Natural killer cell treated with Interleukin-12 subunit alpha and Interleukin-12 subunit beta and Interleukin-15 and Interleukin-18, amount 100 ng/mL, for 72 hours (primary cell): Measurements from ENCODE around the gene EXOC4. TPM values are rescaled to one million over a fixed set of nuclear protein-coding genes. Genes with fewer than 3 reads are reported as not detected.

Source experiments
- ATAC-seq, 2 donors: fragments of 150-1000 bp; cut with Tn5 transposase in 1 of 2; sonication (Bioruptor Pico), chemical (Tn5 transposase) in 1 of 2; 2 replicates each; pipeline ENCODE4 v1.10.0; 2021
- DNase-seq: peaks from one replicate; pipeline ENCODE4 v3.0.0; 2022; ENCODE audit warnings: low spot score
- H3K27ac Mint-ChIP-seq, 2 donors: 1 replicate in 1 of 2; 2 replicates in 1 of 2; pipeline ENCODE4 v1.8.0; 2022; ENCODE audit warnings: mixed read lengths in 2 of 2, mild to moderate bottlenecking in 1 of 2, moderate library complexity in 1 of 2
- H3K27me3 Mint-ChIP-seq, 2 donors: 1 replicate in 1 of 2; 2 replicates in 1 of 2; pipeline ENCODE4 v1.8.0; 2022; ENCODE audit warnings: mixed read lengths in 2 of 2
- H3K36me3 Mint-ChIP-seq: one replicate; pipeline ENCODE4 v1.8.0; 2022; ENCODE audit warnings: mixed read lengths
- H3K4me1 Mint-ChIP-seq, 2 donors: 1 replicate in 1 of 2; 2 replicates in 1 of 2; pipeline ENCODE4 v1.8.0; 2022; ENCODE audit warnings: low read depth in 2 of 2, mixed read lengths in 2 of 2, mild to moderate bottlenecking in 1 of 2
- H3K4me3 Mint-ChIP-seq: one replicate; pipeline ENCODE4 v1.8.0; 2022; ENCODE audit warnings: mixed read lengths
- H3K9me3 Mint-ChIP-seq: 2 replicates; pipeline ENCODE4 v1.8.0; 2022; ENCODE audit warnings: mixed read lengths
- total RNA-seq, 2 donors: library from RNA; stranded (reverse); gene quantifications; one replicate each; pipeline ENCODE4 v1.2.3, GENCODE V29; 2022

Gene EXOC4
- total RNA-seq, 2 donors from 2014 or later: 78.5 to 107 TPM

GRCh38 chr7:133911724-133912123 lies 658.8 kb downstream of the EXOC4 start:
- H3K9me3 Mint-ChIP-seq: no peaks in the 10 kb centered on the region
- H3K4me1 Mint-ChIP-seq: peaks cover 3 to 6% of the 10 kb centered on the region in 2 donors
- H3K4me3 Mint-ChIP-seq: no peak overlapping the region
- H3K27ac Mint-ChIP-seq: no peak overlapping the region
- H3K27me3 Mint-ChIP-seq: no peaks in the 10 kb centered on the region
- ATAC-seq: peak in 1 of 2 donors; percentile 67
- H3K36me3 Mint-ChIP-seq: no peaks in the 10 kb centered on the region
- no peak for DNase-seq

GRCh38 chr7:133912916-133913697 lies 660.2 kb downstream of the EXOC4 start:
- Mint-ChIP-seq H3K36me3 (no peaks in the 10 kb centered on the region), H3K27me3 (no peaks in the 10 kb centered on the region), H3K4me3 (no peak overlapping the region), H3K9me3 (no peaks in the 10 kb centered on the region), H3K4me1 (peaks cover 3 to 6% of the 10 kb centered on the region in 2 donors), H3K27ac (no peak overlapping the region)
- DNase-seq (no peak), ATAC-seq (peak in 1 of 2 donors; percentile 54)

GRCh38 chr7:133916621-133917020 lies 663.7 kb downstream of the EXOC4 start:
- Mint-ChIP-seq H3K27ac (no peak overlapping the region), H3K36me3 (peaks cover 21% of the 10 kb centered on the region), H3K27me3 (no peaks in the 10 kb centered on the region), H3K4me1 (peaks cover 4 to 11% of the 10 kb centered on the region in 2 donors), H3K9me3 (peaks cover 2% of the 10 kb centered on the region), H3K4me3 (no peak overlapping the region)
- ATAC-seq (no peak), DNase-seq (no peak)

GRCh38 chr7:133919810-133920209 lies 666.9 kb downstream of the EXOC4 start:
- H3K36me3 Mint-ChIP-seq: peaks cover 28% of the 10 kb centered on the region
- no peak for DNase-seq
- no peak overlapping the region for H3K27ac Mint-ChIP-seq
- no peaks in the 10 kb centered on the region for H3K27me3 Mint-ChIP-seq
- peaks cover 4 to 5% of the 10 kb centered on the region in 2 donors for H3K4me1 Mint-ChIP-seq
- H3K9me3 Mint-ChIP-seq: peaks cover 5% of the 10 kb centered on the region
- no peak overlapping the region for H3K4me3 Mint-ChIP-seq
- ATAC-seq: no peak

DNA sequence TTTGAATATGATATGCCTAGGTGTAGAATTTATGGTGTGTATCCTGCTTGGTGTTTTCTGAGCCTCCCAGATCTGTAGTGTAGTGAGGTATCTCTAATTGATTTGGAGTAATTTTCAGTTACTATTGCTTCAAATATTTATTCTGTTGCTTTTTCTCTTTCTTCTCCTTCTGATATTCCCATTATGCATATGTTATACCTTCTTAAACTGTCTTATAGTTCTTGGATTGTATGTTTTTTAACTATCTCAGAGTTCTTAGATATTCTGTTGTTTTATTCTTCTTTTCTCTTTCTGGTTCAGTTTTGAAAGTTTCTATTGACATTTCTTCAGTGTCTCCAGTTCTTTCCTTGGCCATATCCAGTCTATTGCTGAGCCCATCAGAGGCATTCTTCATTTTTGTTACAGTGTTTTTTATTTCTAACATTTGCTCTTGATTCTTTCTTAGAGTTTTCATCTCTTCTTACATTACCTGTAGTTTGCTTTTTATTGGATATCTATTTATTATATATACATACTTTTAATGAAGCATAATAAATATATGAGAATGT lies 668.8 kb downstream of the EXOC4 start:
- no peak for ATAC-seq
- Mint-ChIP-seq H3K27ac (no peak overlapping the region), H3K9me3 (peaks cover 5% of the 10 kb centered on the region), H3K36me3 (peaks cover 28% of the 10 kb centered on the region), H3K27me3 (no peaks in the 10 kb centered on the region), H3K4me1 (peaks cover 4 to 5% of the 10 kb centered on the region in 2 donors), H3K4me3 (no peak overlapping the region)
- DNase-seq: no peak

- DNase-seq: no peak
- Mint-ChIP-seq H3K9me3 (peaks cover 5% of the 10 kb centered on the region), H3K4me3 (no peak overlapping the region), H3K27me3 (no peaks in the 10 kb centered on the region), H3K4me1 (peaks cover 4 to 7% of the 10 kb centered on the region in 2 donors), H3K27ac (no peak overlapping the region), H3K36me3 (peaks cover 26% of the 10 kb centered on the region)
- ATAC-seq: no peak
These were observed 671.1 kb downstream of the EXOC4 start for GRCh38 chr7:133923974-133924373.

DNA sequence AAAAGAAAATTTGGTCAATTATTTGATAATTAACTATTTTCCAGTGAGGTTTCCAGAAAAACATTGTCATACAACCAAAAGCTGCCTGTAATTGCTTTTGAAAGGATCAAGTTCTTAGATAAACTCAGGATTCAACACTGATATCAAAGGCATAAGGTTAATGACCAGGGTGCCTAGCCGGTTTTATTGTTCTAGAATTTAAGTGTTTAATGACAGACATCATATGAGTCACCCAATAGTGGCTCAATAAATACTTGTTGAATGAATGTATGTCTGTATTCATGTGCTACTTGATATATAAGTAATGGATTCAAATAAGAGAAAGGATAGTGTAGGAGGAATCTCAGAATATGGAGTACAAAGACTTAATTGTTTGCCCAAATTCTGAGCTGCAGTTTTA lies 678.2 kb downstream of the EXOC4 start:
- no peaks in the 10 kb centered on the region for H3K27me3 Mint-ChIP-seq
- DNase-seq (no peak), ATAC-seq (no peak)
- H3K4me1 Mint-ChIP-seq: peaks cover 0 to 3% of the 10 kb centered on the region in 2 donors
- no peak overlapping the region for H3K4me3 Mint-ChIP-seq
- no peaks in the 10 kb centered on the region for H3K36me3 Mint-ChIP-seq
- no peak overlapping the region for H3K27ac Mint-ChIP-seq
- H3K9me3 Mint-ChIP-seq: no peaks in the 10 kb centered on the region

DNA sequence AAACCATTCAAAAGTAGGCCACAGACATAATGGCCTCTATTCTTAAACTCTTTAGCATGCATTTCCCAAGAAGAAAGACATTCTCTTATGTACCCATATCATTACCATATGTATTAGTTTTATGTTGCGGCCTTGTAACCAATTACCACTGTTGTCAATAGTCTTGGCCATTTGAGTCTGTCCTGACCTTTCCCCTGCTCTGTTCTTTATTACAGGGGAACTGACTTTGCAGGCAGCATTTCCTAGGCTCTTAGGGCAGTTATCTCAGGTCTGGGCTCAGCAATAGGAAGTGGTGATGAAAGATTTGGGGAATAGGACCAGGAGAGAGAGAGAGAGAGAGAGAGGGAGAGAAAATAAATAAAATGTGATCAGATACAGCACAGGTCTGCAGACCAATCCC lies 679.7 kb downstream of the EXOC4 start:
- Mint-ChIP-seq H3K36me3 (no peaks in the 10 kb centered on the region), H3K9me3 (no peaks in the 10 kb centered on the region), H3K27ac (no peak overlapping the region), H3K4me1 (peaks cover 0 to 3% of the 10 kb centered on the region in 2 donors), H3K27me3 (no peaks in the 10 kb centered on the region), H3K4me3 (no peak overlapping the region)
- ATAC-seq (no peak), DNase-seq (no peak)

- no peaks in the 10 kb centered on the region for H3K27me3 Mint-ChIP-seq
- H3K4me1 Mint-ChIP-seq: no peaks in the 10 kb centered on the region
- ATAC-seq (no peak), DNase-seq (no peak)
- H3K36me3 Mint-ChIP-seq: peaks cover 4% of the 10 kb centered on the region
- no peaks in the 10 kb centered on the region for H3K9me3 Mint-ChIP-seq
- H3K27ac Mint-ChIP-seq: no peak overlapping the region
- H3K4me3 Mint-ChIP-seq: no peak overlapping the region
These were observed 681.5 kb downstream of the EXOC4 start for GRCh38 chr7:133934262-133934976.

DNA sequence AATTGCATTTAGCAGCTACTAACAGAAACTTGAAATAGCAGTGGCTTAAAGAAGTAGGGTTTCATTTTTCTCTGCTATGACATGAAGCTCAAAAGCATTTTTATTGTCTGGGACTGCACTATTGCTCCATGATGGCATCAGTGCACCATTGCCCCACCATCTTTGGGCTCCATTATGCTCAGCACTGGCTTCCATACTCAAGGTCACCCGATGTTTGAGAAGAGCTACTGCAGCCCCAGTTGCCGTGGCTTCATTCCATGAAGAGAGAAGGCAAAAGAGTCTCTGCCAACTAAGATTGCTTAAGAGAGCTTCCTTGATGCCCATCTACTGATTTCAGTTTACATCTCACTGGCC lies 682.1 kb downstream of the EXOC4 start:
- DNase-seq: no peak
- H3K9me3 Mint-ChIP-seq: no peaks in the 10 kb centered on the region
- H3K4me3 Mint-ChIP-seq: no peak overlapping the region
- ATAC-seq: no peak
- H3K36me3 Mint-ChIP-seq: peaks cover 4% of the 10 kb centered on the region
- no peaks in the 10 kb centered on the region for H3K4me1 Mint-ChIP-seq
- H3K27me3 Mint-ChIP-seq: no peaks in the 10 kb centered on the region
- no peak overlapping the region for H3K27ac Mint-ChIP-seq

DNA sequence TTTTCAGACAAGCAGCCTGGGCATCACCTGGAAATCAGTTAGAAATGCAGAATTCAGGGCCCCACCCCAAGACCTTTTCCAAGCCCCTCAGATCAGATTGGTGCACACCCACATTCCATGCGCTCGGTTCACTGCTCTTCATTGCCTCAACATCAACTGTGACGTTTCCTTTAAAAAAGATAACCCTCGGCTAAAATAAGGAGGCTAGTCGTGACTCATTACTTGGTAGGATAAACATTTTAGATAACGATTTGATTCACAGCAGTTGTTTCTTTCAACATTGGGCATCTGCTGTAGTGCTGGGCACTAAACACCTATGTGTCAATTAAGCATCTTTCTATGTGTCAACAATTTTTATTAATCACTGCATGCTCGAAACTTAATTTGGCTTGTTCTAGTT lies 683.2 kb downstream of the EXOC4 start:
- H3K27me3 Mint-ChIP-seq: no peaks in the 10 kb centered on the region
- no peaks in the 10 kb centered on the region for H3K9me3 Mint-ChIP-seq
- H3K36me3 Mint-ChIP-seq: peaks cover 4% of the 10 kb centered on the region
- H3K4me1 Mint-ChIP-seq: no peaks in the 10 kb centered on the region
- ATAC-seq: no peak
- H3K4me3 Mint-ChIP-seq: no peak overlapping the region
- no peak overlapping the region for H3K27ac Mint-ChIP-seq
- no peak for DNase-seq

DNA sequence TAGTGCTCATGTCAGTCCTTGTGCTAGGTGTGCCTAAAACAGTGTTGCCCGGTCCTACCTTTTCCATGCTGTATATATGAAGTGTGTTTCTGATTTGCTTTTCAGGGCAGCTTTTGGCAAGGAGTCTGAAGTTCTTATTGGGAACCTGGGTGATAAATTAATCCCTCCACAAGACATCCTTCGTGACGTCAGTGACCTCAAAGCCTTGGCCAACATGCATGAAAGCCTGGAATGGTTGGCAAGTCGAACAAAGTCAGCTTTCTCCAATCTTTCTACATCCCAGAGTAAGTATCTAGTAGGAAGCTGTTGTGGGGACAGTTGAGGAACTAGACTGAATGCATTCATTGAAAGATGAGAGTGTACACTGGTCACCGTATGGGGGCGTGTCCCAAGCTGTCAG lies 684.9 kb downstream of the EXOC4 start:
- H3K27me3 Mint-ChIP-seq: no peaks in the 10 kb centered on the region
- no peaks in the 10 kb centered on the region for H3K9me3 Mint-ChIP-seq
- no peak overlapping the region for H3K4me3 Mint-ChIP-seq
- no peak for ATAC-seq
- DNase-seq: no peak
- H3K36me3 Mint-ChIP-seq: peaks cover 4% of the 10 kb centered on the region
- H3K27ac Mint-ChIP-seq: no peak overlapping the region
- H3K4me1 Mint-ChIP-seq: no peaks in the 10 kb centered on the region

DNA sequence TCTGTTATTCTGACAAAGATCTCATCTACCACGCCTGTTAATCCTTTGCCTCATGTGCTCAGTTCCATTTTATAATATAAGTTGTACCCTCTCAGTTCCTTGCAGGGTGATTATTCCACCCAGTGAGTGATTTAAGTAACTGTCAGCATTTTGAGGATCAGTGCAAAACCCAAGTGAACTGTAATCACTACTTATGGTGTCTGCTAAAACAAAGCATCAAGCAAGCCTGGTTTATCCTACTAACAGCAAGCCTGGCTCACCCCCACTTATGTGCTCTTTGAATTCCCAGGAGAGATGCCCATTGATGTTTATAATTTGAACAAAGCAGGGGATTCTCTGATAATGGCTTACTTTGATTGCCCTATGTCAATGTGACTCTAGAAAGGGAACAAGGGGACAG lies 687.5 kb downstream of the EXOC4 start:
- Mint-ChIP-seq H3K36me3 (peaks cover 4% of the 10 kb centered on the region), H3K27ac (no peak overlapping the region), H3K4me3 (no peak overlapping the region), H3K27me3 (no peaks in the 10 kb centered on the region), H3K9me3 (no peaks in the 10 kb centered on the region), H3K4me1 (no peaks in the 10 kb centered on the region)
- DNase-seq (no peak), ATAC-seq (no peak)

- H3K4me3 Mint-ChIP-seq: no peak overlapping the region
- ATAC-seq: no peak
- no peak overlapping the region for H3K27ac Mint-ChIP-seq
- no peak for DNase-seq
- peaks cover 10% of the 10 kb centered on the region for H3K36me3 Mint-ChIP-seq
- no peaks in the 10 kb centered on the region for H3K9me3 Mint-ChIP-seq
- H3K4me1 Mint-ChIP-seq: no peaks in the 10 kb centered on the region
- no peaks in the 10 kb centered on the region for H3K27me3 Mint-ChIP-seq
These were observed 688.6 kb downstream of the EXOC4 start for GRCh38 chr7:133941496-133941895.
